IMR-90 (cell line): ENCODE results near the gene POLR1E. TPM values are rescaled to one million over a fixed set of nuclear protein-coding genes. Genes with fewer than 3 reads are reported as not detected.

Experiments
- ATAC-seq: fragments of 200-7000 bp; cut with Tn5 transposase; 2 replicates; pipeline ENCODE4 v1.9.1; 2020; ENCODE audit warnings: low read depth, mild to moderate bottlenecking, moderate library complexity
- BruUV-seq: library from RNA; stranded (reverse); fragments of 400-500 nt; replicated peaks from 2 replicates; lab custom pipeline; 2021; lab: Mats Ljungman, UMichigan
- CTCF ChIA-PET: fragments of 300-600 bp; formaldehyde crosslinking; extraction: SDS; loops from one replicate; lab custom pipeline; 2021; ENCODE audit warnings: antibody characterized with exemption; lab: Yijun Ruan, JAX
- POLR2A ChIA-PET: fragments of 300-600 bp; sonication (Branson Sonifier 250); formaldehyde crosslinking; loops from one replicate; lab custom pipeline; 2022; ENCODE audit warnings: antibody characterized with exemption; ENCODE audit not compliant: unreplicated experiment; lab: Charles Lee
- DNase-seq: peaks from one replicate; pipeline ENCODE4 v3.0.0; 2013
- H2AFZ ChIP-seq: replicated peaks from 2 replicates; pipeline ENCODE3; 2013; ENCODE audit warnings: low read length, mild to moderate bottlenecking; ENCODE audit not compliant: poor library complexity
- H2AK5ac ChIP-seq: 2 replicates; pipeline ENCODE4 v1.6.1; 2013; ENCODE audit warnings: low read depth, low read length, inconsistent platforms
- H2AK9ac ChIP-seq: replicated peaks from 2 replicates; pipeline ENCODE3; 2013; ENCODE audit warnings: mild to moderate bottlenecking, low read depth, low read length, moderate library complexity; ENCODE audit not compliant: poor library complexity
- H2BK120ac ChIP-seq: 2 replicates; pipeline ENCODE4 v1.6.1; 2013; ENCODE audit warnings: low read depth, low read length, inconsistent platforms
- H2BK15ac ChIP-seq: 3 replicates; pipeline ENCODE4 v1.6.1; 2013; ENCODE audit warnings: low read depth, low read length, inconsistent platforms
- H2BK20ac ChIP-seq: 2 replicates; pipeline ENCODE4 v1.6.1; 2013; ENCODE audit warnings: low read depth, mild to moderate bottlenecking, inconsistent platforms, low read length, moderate library complexity
- H2BK5ac ChIP-seq: 2 replicates; pipeline ENCODE4 v1.6.1; 2013; ENCODE audit warnings: mild to moderate bottlenecking, low read depth, low read length, inconsistent platforms; ENCODE audit not compliant: poor library complexity, severe bottlenecking
- H3K14ac ChIP-seq: replicated peaks from 2 replicates; pipeline ENCODE4 v1.6.1; 2013; ENCODE audit warnings: low read depth, low read length, inconsistent platforms
- H3K18ac ChIP-seq: 2 replicates; pipeline ENCODE4 v1.6.1; 2013; ENCODE audit warnings: low read depth, low read length, control low read depth
- H3K23ac ChIP-seq: 2 replicates; pipeline ENCODE4 v1.6.1; 2013; ENCODE audit warnings: low read depth, low read length, inconsistent platforms
- H3K27ac ChIP-seq: 2 replicates; pipeline ENCODE4 v1.5.1; 2013; ENCODE audit warnings: mild to moderate bottlenecking, control low read depth, low read length; ENCODE audit not compliant: insufficient read depth
- H3K27me3 ChIP-seq: 2 replicates; pipeline ENCODE4 v1.6.1; 2013; ENCODE audit warnings: low read length; ENCODE audit not compliant: control insufficient read depth, insufficient read depth
- H3K36me3 ChIP-seq: 2 replicates; pipeline ENCODE4 v1.6.1; 2013; ENCODE audit warnings: low read length, mixed read lengths; ENCODE audit not compliant: control insufficient read depth, insufficient read depth
- H3K4ac ChIP-seq: 2 replicates; pipeline ENCODE4 v1.6.1; 2013; ENCODE audit warnings: low read depth, low read length, inconsistent platforms
- H3K4me1 ChIP-seq: 2 replicates; pipeline ENCODE4 v1.6.1; 2013; ENCODE audit warnings: low read length, mixed read lengths; ENCODE audit not compliant: control insufficient read depth, insufficient read depth
- H3K4me2 ChIP-seq: 2 replicates; pipeline ENCODE4 v1.6.1; 2013; ENCODE audit warnings: low read depth, mild to moderate bottlenecking, control low read depth, low read length, moderate library complexity
- H3K4me3 ChIP-seq: 2 replicates; pipeline ENCODE4 v1.5.1; 2013; ENCODE audit warnings: low read depth, mild to moderate bottlenecking, control low read depth, low read length, moderate library complexity; ENCODE audit not compliant: insufficient read depth
- H3K56ac ChIP-seq: 2 replicates; pipeline ENCODE4 v1.6.1; 2013; ENCODE audit warnings: low read length, inconsistent platforms; ENCODE audit not compliant: insufficient read depth; ENCODE audit errors: extremely low read depth
- H3K79me1 ChIP-seq, 2 experiments: 2 replicates each; pipeline ENCODE4 v1.6.1; 2013; ENCODE audit warnings: low read length in 2 of 2, inconsistent platforms in 1 of 2, low read depth in 1 of 2
- H3K9ac ChIP-seq: 2 replicates; pipeline ENCODE4 v1.6.1; 2013; ENCODE audit warnings: low read depth, low read length, control low read depth
- H3K9me1 ChIP-seq: 2 replicates; pipeline ENCODE4 v1.6.1; 2013; ENCODE audit warnings: low read length, inconsistent platforms; ENCODE audit not compliant: insufficient read depth
- H3K9me3 ChIP-seq: 2 replicates; pipeline ENCODE4 v1.6.1; 2013; ENCODE audit warnings: low read length; ENCODE audit not compliant: control insufficient read depth, insufficient read depth
- H4K20me1 ChIP-seq: 2 replicates; pipeline ENCODE4 v1.6.1; 2013; ENCODE audit warnings: low read length, inconsistent platforms; ENCODE audit not compliant: insufficient read depth
- H4K5ac ChIP-seq: 2 replicates; pipeline ENCODE4 v1.6.1; 2013; ENCODE audit warnings: mild to moderate bottlenecking, low read depth, low read length, control low read depth
- H4K8ac ChIP-seq, 2 experiments: 2 replicates each; pipeline ENCODE4 v1.6.1; 2013; ENCODE audit warnings: low read depth in 2 of 2, low read length in 2 of 2, control low read depth in 1 of 2, inconsistent platforms in 1 of 2
- H4K91ac ChIP-seq: 2 replicates; pipeline ENCODE4 v1.6.1; 2013; ENCODE audit warnings: low read depth, low read length, inconsistent platforms; ENCODE audit not compliant: insufficient read depth
- MAFK ChIP-seq: IDR thresholded peaks from 2 replicates; pipeline ENCODE4 v1.6.1; 2012; ENCODE audit warnings: low read depth, low read length, improper control_type of control experiment
- WGBS, 2 experiments: methylation state at CpG; one replicate each; pipeline versions ENCODE4 v1.1.5 to v1.1.7; 2013; ENCODE audit warnings: missing lambda C conversion rate in 2 of 2; ENCODE audit not compliant: insufficient read length in 1 of 2; ENCODE audit errors: extremely low coverage in 2 of 2; 5-methylcytosine and 5-hydroxymethylcytosine counted together
- dilution Hi-C: fragments of 300-500 bp; cut with HindIII; formaldehyde crosslinking; loops from one replicate; pipeline ENCODE4 v1.14.3; 2018; ENCODE audit warnings: low sequenced_read_pairs; ENCODE audit not compliant: unreplicated experiment
- in situ Hi-C: fragments of 300-500 bp; cut with MboI; formaldehyde crosslinking; loops from 3 replicates; pipeline ENCODE4 v1.14.3; 2019; ENCODE audit warnings: low sequenced_read_pairs, inconsistent platforms, mixed read lengths
- intact Hi-C: fragments of 100-400 bp; cut with micrococcal nuclease; formaldehyde crosslinking; loops from 2 replicates; pipeline ENCODE4 v1.10.0; 2022
- polyA plus RNA-seq, 3 experiments: library from polyadenylated mRNA; depleted of rRNA; stranded (reverse); fragments of >200 nt; gene quantifications; 2 replicates each; pipeline ENCODE4 v1.2.3, GENCODE V29; 2012; ENCODE audit warnings: low replicate concordance in 1 of 3
- total RNA-seq: library from RNA; depleted of rRNA; stranded (reverse); fragments of >200 nt; gene quantifications from 2 replicates; pipeline ENCODE4 v1.2.3, GENCODE V29; 2012

POLR1E gene
- total and polyA plus RNA-seq, 2 of the 4 experiments (the other 2 are of a cell fraction): 48.0 to 71.9 TPM

- Histone ChIP-seq H3K14ac (no peak overlapping the region), H3K56ac (no peak overlapping the region), H3K4me1 (no peaks in the 10 kb centered on the region), H3K79me1 (peaks cover 0 to 7% of the 10 kb centered on the region in 2 experiments; a peak in 1 of 4 replicates), H3K4me2 (no peak overlapping the region), H2AFZ (no peak overlapping the region), H3K27me3 (no peaks in the 10 kb centered on the region), H2AK9ac (no peak overlapping the region), H2BK5ac (no peak overlapping the region), H3K4ac (no peak overlapping the region), H3K9me3 (no peaks in the 10 kb centered on the region), H4K5ac (no peak overlapping the region), H2AK5ac (no peak overlapping the region), H2BK120ac (no peak overlapping the region), H3K4me3 (no peak overlapping the region), H3K18ac (no peak overlapping the region), H3K36me3 (peaks cover 23% of the 10 kb centered on the region), H4K20me1 (no peaks in the 10 kb centered on the region), H3K9me1 (no peaks in the 10 kb centered on the region), H4K8ac (no peak overlapping the region), H3K23ac (no peak overlapping the region), H4K91ac (no peak overlapping the region), H2BK20ac (no peak overlapping the region), H2BK15ac (no peak overlapping the region), H3K27ac (no peak overlapping the region), H3K9ac (no peak overlapping the region)
- ChIA-PET CTCF (no interaction called here), POLR2A (no interaction called here)
- DNase-seq (no peak), ATAC-seq (no peak)
- in situ Hi-C loops: no loop called here
- no TSS peak for BruUV-seq
- TF ChIP-seq MAFK: no peak
- intact Hi-C loops: no loop called here
- dilution Hi-C loops: no loop called here
- 97% methylated on average over 6 of the region's 8 CpGs; no CpG with 5 or more reads in 1 of the 2 experiments for WGBS, 2 experiments
Observed at GRCh38 chr9:37541465-37541864, 55.7 kb downstream of the POLR1E start.
